SH-SY5Y (cell line): ENCODE results near the gene PRDX1.

Experiments
- GATA2 ChIP-seq: IDR thresholded peaks from 2 replicates; pipeline ENCODE4 v1.6.1; 2011; ENCODE audit warnings: mild to moderate bottlenecking, low read depth, low read length
- GATA3 ChIP-seq: IDR thresholded peaks from 2 replicates; pipeline ENCODE4 v1.6.1; 2011; ENCODE audit warnings: low read depth, mild to moderate bottlenecking, low read length, moderate library complexity

Gene PRDX1

GRCh38 chr1:45492691-45493090, 29.0 kb downstream of the PRDX1 start:
- TF ChIP-seq GATA3 = no peak
- no peak for TF ChIP-seq GATA2

- TF ChIP-seq GATA3 = no peak
- no peak for TF ChIP-seq GATA2
Measured at GRCh38 chr1:45491487-45492260, 30.0 kb downstream of the PRDX1 start.

GRCh38 chr1:45490626-45491486, 30.8 kb downstream of the PRDX1 start, which contains the start of gene TESK2:
TESK2 (minus strand) TSS chr1:45491163; CDS start chr1:45457785, 33,378 bp downstream.
- TF ChIP-seq GATA3 = no peak
- TF ChIP-seq GATA2 = no peak

GRCh38 chr1:45490121-45490625, 31.5 kb downstream of the PRDX1 start:
- TF ChIP-seq GATA2 (no peak), GATA3 (no peak)

GRCh38 chr1:45488666-45489377, 32.9 kb downstream of the PRDX1 start:
- no peak for TF ChIP-seq GATA3
- TF ChIP-seq GATA2 = no peak

GRCh38 chr1:45485949-45486348, 35.7 kb downstream of the PRDX1 start:
- no peak for TF ChIP-seq GATA3
- TF ChIP-seq GATA2 = no peak

- TF ChIP-seq GATA2 = no peak
- no peak for TF ChIP-seq GATA3
Measured at GRCh38 chr1:45479039-45479748, 42.5 kb downstream of the PRDX1 start.

GRCh38 chr1:45478121-45478814, 43.4 kb downstream of the PRDX1 start:
- TF ChIP-seq GATA3 (no peak), GATA2 (no peak)

- no peak for TF ChIP-seq GATA3
- no peak for TF ChIP-seq GATA2
Measured at GRCh38 chr1:45477646-45478045, 44.0 kb downstream of the PRDX1 start.

- TF ChIP-seq GATA2 (no peak), GATA3 (no peak)
Measured at GRCh38 chr1:45473302-45473701, 48.4 kb downstream of the PRDX1 start.

GRCh38 chr1:45470306-45470798, 51.3 kb downstream of the PRDX1 start:
- TF ChIP-seq GATA3 (no peak), GATA2 (no peak)

GRCh38 chr1:45465277-45465676, 56.4 kb downstream of the PRDX1 start:
- TF ChIP-seq GATA2 (no peak), GATA3 (no peak)
